Activated CD4-positive, alpha-beta T cell treated with anti-CD3 and anti-CD28 coated beads, Interleukin-2, amount 50 U/mL, for 4 hours (primary cell): ENCODE data around the gene ELN.
A peak's percentile ranks its signal among the peaks of the same experiment; 100 is the strongest.

Source experiments
- DNase-seq, 2 experiments: peaks; one replicate each; pipeline ENCODE4 v3.0.0-alpha.2; 2020

ELN gene

GRCh38 chr7:74025730-74026129 is 2.2 kb upstream of the ELN start:
- DNase-seq, result no peak

- no peak for DNase-seq
Observed at GRCh38 chr7:74026406-74026902, 1.5 kb upstream of the ELN start.

- DNase-seq, result peak; percentile 48 to 57
Observed at GRCh38 chr7:74026903-74027682, 880 bp upstream of the ELN start.

- no peak for DNase-seq
Observed at GRCh38 chr7:74028321-74028838, 407 bp downstream of the ELN start.

GRCh38 chr7:74029089-74029785 is 1.3 kb downstream of the ELN start:
- DNase-seq, result no peak

- DNase-seq, result no peak
Observed at GRCh38 chr7:74029991-74030415, 2.0 kb downstream of the ELN start.

GRCh38 chr7:74030861-74031260 is 2.9 kb downstream of the ELN start:
- no peak for DNase-seq

GRCh38 chr7:74031403-74032190 is 3.6 kb downstream of the ELN start:
- no peak for DNase-seq

- DNase-seq, result no peak
Observed at GRCh38 chr7:74032191-74032490, 4.2 kb downstream of the ELN start.

- DNase-seq, result no peak
Observed at GRCh38 chr7:74032624-74033371, 4.8 kb downstream of the ELN start.

- DNase-seq, result no peak
Observed at GRCh38 chr7:74033372-74034311, 5.7 kb downstream of the ELN start.

- DNase-seq, result no peak
Observed at GRCh38 chr7:74037609-74038008, 9.6 kb downstream of the ELN start.

- no peak for DNase-seq
Observed at GRCh38 chr7:74038194-74038961, 10.4 kb downstream of the ELN start.

GRCh38 chr7:74039337-74039736 is 11.4 kb downstream of the ELN start:
- DNase-seq, result no peak

- DNase-seq, result no peak
Observed at GRCh38 chr7:74040101-74040790, 12.3 kb downstream of the ELN start.

GRCh38 chr7:74040791-74041520 is 13.0 kb downstream of the ELN start:
- DNase-seq, result no peak

GRCh38 chr7:74042746-74043522 is 15.0 kb downstream of the ELN start:
- no peak for DNase-seq

- no peak for DNase-seq
Observed at GRCh38 chr7:74043523-74043951, 15.6 kb downstream of the ELN start.
